ENCODE results near the gene UBASH3A.

GRCh38 chr21:42423197-42423675, 19.5 kb downstream of the UBASH3A start:
- TF ChIP-seq, protein P1, sequence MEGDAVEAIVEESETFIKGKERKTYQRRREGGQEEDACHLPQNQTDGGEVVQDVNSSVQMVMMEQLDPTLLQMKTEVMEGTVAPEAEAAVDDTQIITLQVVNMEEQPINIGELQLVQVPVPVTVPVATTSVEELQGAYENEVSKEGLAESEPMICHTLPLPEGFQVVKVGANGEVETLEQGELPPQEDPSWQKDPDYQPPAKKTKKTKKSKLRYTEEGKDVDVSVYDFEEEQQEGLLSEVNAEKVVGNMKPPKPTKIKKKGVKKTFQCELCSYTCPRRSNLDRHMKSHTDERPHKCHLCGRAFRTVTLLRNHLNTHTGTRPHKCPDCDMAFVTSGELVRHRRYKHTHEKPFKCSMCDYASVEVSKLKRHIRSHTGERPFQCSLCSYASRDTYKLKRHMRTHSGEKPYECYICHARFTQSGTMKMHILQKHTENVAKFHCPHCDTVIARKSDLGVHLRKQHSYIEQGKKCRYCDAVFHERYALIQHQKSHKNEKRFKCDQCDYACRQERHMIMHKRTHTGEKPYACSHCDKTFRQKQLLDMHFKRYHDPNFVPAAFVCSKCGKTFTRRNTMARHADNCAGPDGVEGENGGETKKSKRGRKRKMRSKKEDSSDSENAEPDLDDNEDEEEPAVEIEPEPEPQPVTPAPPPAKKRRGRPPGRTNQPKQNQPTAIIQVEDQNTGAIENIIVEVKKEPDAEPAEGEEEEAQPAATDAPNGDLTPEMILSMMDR (IDR thresholded peaks at IDR 0.05) = no peak
- no peak for TF ChIP-seq EZH2 (IDR thresholded peaks at IDR 0.05; ENCODE audit: borderline replicate concordance, insufficient read depth, low read depth, low read length, poor library complexity, severe bottlenecking)

Measured in B cell (primary cell).